Neuronal stem cell (in vitro differentiated cells): Measurements from ENCODE around the gene BATF.

ENCODE experiments used
- DNase-seq: peaks from one replicate; pipeline ENCODE4 v3.0.0-alpha.2; 2013; ENCODE audit warnings: low spot score
- H2AFZ ChIP-seq: one replicate; pipeline ENCODE4 v1.6.1; 2013; ENCODE audit warnings: mild to moderate bottlenecking, low read length, inconsistent platforms
- H2AK5ac ChIP-seq: 2 replicates; pipeline ENCODE4 v1.6.1; 2013; ENCODE audit warnings: low read depth, mild to moderate bottlenecking, inconsistent platforms, low read length, moderate library complexity, mixed read lengths
- H2BK120ac ChIP-seq: 2 replicates; pipeline ENCODE4 v1.6.1; 2013; ENCODE audit warnings: low read depth, mild to moderate bottlenecking, inconsistent platforms, low read length, moderate library complexity, mixed read lengths
- H2BK12ac ChIP-seq: one replicate; pipeline ENCODE4 v1.6.1; 2013; ENCODE audit warnings: low read length, inconsistent platforms
- H2BK15ac ChIP-seq: 2 replicates; pipeline ENCODE4 v1.6.1; 2013; ENCODE audit warnings: mild to moderate bottlenecking, low read length, inconsistent platforms, mixed read lengths
- H2BK5ac ChIP-seq: one replicate; pipeline ENCODE4 v1.6.1; 2013; ENCODE audit warnings: inconsistent platforms, mild to moderate bottlenecking, low read length, moderate library complexity
- H3K14ac ChIP-seq: one replicate; pipeline ENCODE4 v1.6.1; 2013; ENCODE audit warnings: low read length, inconsistent platforms
- H3K18ac ChIP-seq: 2 replicates; pipeline ENCODE4 v1.6.1; 2013; ENCODE audit warnings: low read length, inconsistent platforms
- H3K23ac ChIP-seq: 2 replicates; pipeline ENCODE4 v1.6.1; 2013; ENCODE audit warnings: low read depth, mild to moderate bottlenecking, mixed read lengths, low read length, inconsistent platforms; ENCODE audit not compliant: poor library complexity
- H3K27ac ChIP-seq: replicated peaks from 3 replicates; pipeline ENCODE4 v1.5.1; 2013; ENCODE audit warnings: low read length, inconsistent platforms
- H3K27me3 ChIP-seq, 3 experiments: 2 replicates each; pipeline ENCODE4 v1.6.1; 2013; ENCODE audit warnings: low read length in 3 of 3, mild to moderate bottlenecking in 2 of 3, inconsistent platforms in 1 of 3, low read depth in 1 of 3, mixed read lengths in 1 of 3, moderate library complexity in 1 of 3; ENCODE audit not compliant: control insufficient read depth in 3 of 3, insufficient read depth in 3 of 3
- H3K36me3 ChIP-seq, 2 donors: replicated peaks in 1 of 2; 2 replicates each; pipeline ENCODE4 v1.6.1; 2013; ENCODE audit warnings: low read length in 2 of 2; ENCODE audit not compliant: control insufficient read depth in 2 of 2, insufficient read depth in 2 of 2
- H3K4ac ChIP-seq: 2 replicates; pipeline ENCODE4 v1.6.1; 2013; ENCODE audit warnings: inconsistent platforms, mild to moderate bottlenecking, low read length, moderate library complexity
- H3K4me1 ChIP-seq, 2 donors: 1 replicate in 1 of 2; 2 replicates in 1 of 2; pipeline ENCODE4 v1.6.1; 2013; ENCODE audit warnings: low read length in 2 of 2, low read depth in 1 of 2; ENCODE audit not compliant: control insufficient read depth in 2 of 2, insufficient read depth in 1 of 2
- H3K4me2 ChIP-seq: one replicate; pipeline ENCODE4 v1.6.1; 2013; ENCODE audit warnings: mild to moderate bottlenecking, low read length, inconsistent platforms; ENCODE audit not compliant: insufficient read depth, poor library complexity, severe bottlenecking
- H3K4me3 ChIP-seq, 2 donors: 2 replicates each; pipeline ENCODE4 v1.5.1; 2013; ENCODE audit warnings: low read length in 2 of 2, mild to moderate bottlenecking in 2 of 2, inconsistent platforms in 1 of 2, moderate library complexity in 1 of 2
- H3K79me1 ChIP-seq: one replicate; pipeline ENCODE4 v1.6.1; 2013; ENCODE audit warnings: low read depth, mild to moderate bottlenecking, inconsistent platforms, low read length, moderate library complexity
- H3K9ac ChIP-seq: one replicate; pipeline ENCODE4 v1.6.1; 2013; ENCODE audit warnings: mild to moderate bottlenecking, low read depth, low read length, inconsistent platforms; ENCODE audit not compliant: poor library complexity
- H3K9me3 ChIP-seq, 2 donors: replicated peaks in 1 of 2; 2 replicates each; pipeline versions ENCODE3 to v1.6.1; 2013; ENCODE audit warnings: low read length in 2 of 2, mild to moderate bottlenecking in 2 of 2, inconsistent platforms in 1 of 2, low read depth in 1 of 2, mixed read lengths in 1 of 2, moderate library complexity in 1 of 2; ENCODE audit not compliant: control insufficient read depth in 2 of 2, insufficient read depth in 1 of 2
- H4K8ac ChIP-seq: one replicate; pipeline ENCODE4 v1.6.1; 2013; ENCODE audit warnings: low read depth, mild to moderate bottlenecking, inconsistent platforms, low read length, moderate library complexity
- H4K91ac ChIP-seq: one replicate; pipeline ENCODE4 v1.6.1; 2013; ENCODE audit warnings: low read length, low read depth, mild to moderate bottlenecking, inconsistent platforms; ENCODE audit not compliant: poor library complexity
- WGBS, 2 donors: extraction: QIAGEN DNeasy Blood & Tissue Kit; methylation state at CpG; one replicate each; pipeline ENCODE4 v1.1.7; 2013; ENCODE audit warnings: missing lambda C conversion rate in 2 of 2, mixed read lengths in 1 of 2; ENCODE audit not compliant: insufficient read length in 2 of 2, insufficient replicate concordance in 1 of 2; ENCODE audit errors: extremely low coverage in 2 of 2; 5-methylcytosine and 5-hydroxymethylcytosine counted together

The BATF gene

DNA sequence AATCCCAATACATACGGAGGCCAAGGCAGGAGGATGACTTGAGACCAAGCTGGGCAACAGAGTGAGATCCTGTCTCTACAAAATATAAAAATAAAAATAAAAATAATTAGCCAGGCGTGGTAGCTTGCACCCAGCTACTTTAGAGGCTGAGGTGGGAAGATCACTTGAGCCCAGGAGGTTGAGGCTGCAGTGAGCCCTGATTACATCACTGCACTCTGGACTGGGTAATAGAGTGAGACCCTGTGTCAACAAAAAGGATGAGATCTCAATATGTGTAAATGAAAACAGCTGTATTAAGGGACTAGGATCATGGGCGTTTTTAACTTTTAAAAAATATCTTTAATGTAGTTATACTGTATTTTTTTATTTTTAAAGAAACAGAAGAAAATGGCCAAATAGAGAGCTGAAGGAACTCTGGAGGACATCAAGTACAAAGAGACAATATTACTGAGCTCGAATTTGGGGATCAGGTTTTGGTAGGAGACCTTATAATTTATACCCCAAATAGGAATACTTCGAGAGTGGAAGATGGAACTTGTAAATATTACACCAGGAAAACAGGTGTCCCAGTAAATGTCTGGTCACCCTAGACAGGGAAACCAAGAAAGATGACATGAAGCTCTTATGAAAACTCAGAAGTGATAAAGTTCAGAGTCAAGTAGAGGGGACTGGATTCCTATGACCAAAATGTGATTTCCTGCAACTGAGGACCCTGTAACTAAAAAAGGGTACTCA lies 13.1 kb downstream of the BATF start:
- Histone ChIP-seq H2BK120ac (no peak overlapping the region), H2AFZ (no peak overlapping the region), H4K8ac (no peak overlapping the region), H3K4ac (no peak overlapping the region), H3K9ac (no peak overlapping the region), H2AK5ac (no peak overlapping the region), H3K9me3 (no peaks in the 10 kb centered on the region), H4K91ac (no peak overlapping the region), H3K4me3 (no peak overlapping the region), H3K4me1 (no peaks in the 10 kb centered on the region), H2BK12ac (no peak overlapping the region), H3K4me2 (no peak overlapping the region), H2BK15ac (no peak overlapping the region), H3K23ac (no peak overlapping the region), H3K36me3 (no peaks in the 10 kb centered on the region), H3K14ac (no peak overlapping the region), H3K27ac (no peak overlapping the region), H3K18ac (no peak overlapping the region), H2BK5ac (no peak overlapping the region), H3K79me1 (no peaks in the 10 kb centered on the region), H3K27me3 (peaks cover 0 to 5% (median 0%) of the 10 kb centered on the region in 3 experiments)
- whole genome bisulfite sequencing, 2 donors, result no CpG with 5 or more reads among the region's 5 CpGs
- DNase-seq, result no peak

DNA sequence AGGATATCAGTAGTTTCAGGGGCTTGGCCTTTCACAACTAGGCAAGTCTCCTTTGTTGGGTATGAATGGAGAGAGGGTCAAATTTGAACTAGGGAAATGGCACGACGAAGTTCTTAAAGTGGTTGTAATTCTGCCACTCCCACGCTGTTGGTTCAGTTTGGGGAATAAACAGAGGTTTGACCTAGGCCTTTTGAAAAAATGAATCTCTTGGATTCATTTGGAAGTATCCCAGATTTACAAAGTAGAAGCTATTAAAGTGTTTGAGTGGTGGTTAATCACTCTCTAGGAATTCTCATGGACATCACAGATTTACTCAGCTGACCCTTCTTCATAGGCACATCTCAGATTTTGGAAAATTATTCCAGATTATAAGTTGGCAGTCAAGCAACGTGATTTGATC lies 14.8 kb downstream of the BATF start:
- H2AFZ ChIP-seq, result no peak overlapping the region
- H3K9ac ChIP-seq, result no peak overlapping the region
- H4K91ac ChIP-seq, result no peak overlapping the region
- no peak overlapping the region for H3K14ac ChIP-seq
- H2BK120ac ChIP-seq, result no peak overlapping the region
- no peak overlapping the region for H3K4me2 ChIP-seq
- H3K27me3 ChIP-seq, result peaks cover 0 to 5% (median 0%) of the 10 kb centered on the region in 3 experiments
- no peaks in the 10 kb centered on the region for H3K79me1 ChIP-seq
- no peak overlapping the region for H2BK5ac ChIP-seq
- WGBS, 2 donors, result no CpG with 5 or more reads among the region's 4 CpGs
- H2BK15ac ChIP-seq, result no peak overlapping the region
- no peak overlapping the region for H2BK12ac ChIP-seq
- no peak for DNase-seq
- no peak overlapping the region for H3K4ac ChIP-seq
- no peak overlapping the region for H3K27ac ChIP-seq
- H3K9me3 ChIP-seq, result no peaks in the 10 kb centered on the region
- H3K23ac ChIP-seq, result no peak overlapping the region
- H4K8ac ChIP-seq, result no peak overlapping the region
- no peak overlapping the region for H3K18ac ChIP-seq
- H3K36me3 ChIP-seq, result no peaks in the 10 kb centered on the region
- H2AK5ac ChIP-seq, result no peak overlapping the region
- H3K4me1 ChIP-seq, result no peaks in the 10 kb centered on the region
- H3K4me3 ChIP-seq, result no peak overlapping the region

DNA sequence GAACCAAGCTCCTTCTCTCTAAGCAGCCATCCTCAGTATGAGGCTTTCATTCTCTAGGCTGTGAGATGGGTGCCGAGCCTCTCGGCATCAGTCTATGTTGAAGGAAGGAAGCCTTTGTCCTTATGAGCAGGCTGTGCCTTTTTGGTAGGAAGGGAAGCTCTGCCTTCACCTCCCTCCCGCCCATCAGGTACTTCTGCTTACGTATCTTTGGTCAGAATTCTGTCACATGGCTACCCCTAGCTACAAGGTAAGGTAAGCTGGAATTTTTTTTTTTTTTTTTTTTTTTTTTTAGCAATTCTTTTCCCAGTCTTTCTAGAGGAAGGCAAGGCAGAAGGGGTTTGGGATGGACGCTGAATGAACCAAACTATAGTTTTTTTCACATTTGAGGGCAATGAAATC lies 16.9 kb downstream of the BATF start:
- no peak overlapping the region for H3K23ac ChIP-seq
- H2BK120ac ChIP-seq, result no peak overlapping the region
- no peaks in the 10 kb centered on the region for H3K79me1 ChIP-seq
- H2BK12ac ChIP-seq, result no peak overlapping the region
- no peaks in the 10 kb centered on the region for H3K9me3 ChIP-seq
- H4K91ac ChIP-seq, result no peak overlapping the region
- H3K36me3 ChIP-seq, result no peaks in the 10 kb centered on the region
- H3K4ac ChIP-seq, result no peak overlapping the region
- no peak for DNase-seq
- H2BK5ac ChIP-seq, result no peak overlapping the region
- H3K14ac ChIP-seq, result no peak overlapping the region
- no peak overlapping the region for H3K9ac ChIP-seq
- no peaks in the 10 kb centered on the region for H3K4me1 ChIP-seq
- no peak overlapping the region for H2BK15ac ChIP-seq
- no peak overlapping the region for H3K27ac ChIP-seq
- no peak overlapping the region for H2AK5ac ChIP-seq
- no peak overlapping the region for H3K18ac ChIP-seq
- peaks cover 0 to 5% (median 0%) of the 10 kb centered on the region in 3 experiments for H3K27me3 ChIP-seq
- H4K8ac ChIP-seq, result no peak overlapping the region
- no peak overlapping the region for H3K4me2 ChIP-seq
- H3K4me3 ChIP-seq, result no peak overlapping the region
- H2AFZ ChIP-seq, result no peak overlapping the region
- WGBS, 2 donors, result no CpG with 5 or more reads among the region's 5 CpGs

DNA sequence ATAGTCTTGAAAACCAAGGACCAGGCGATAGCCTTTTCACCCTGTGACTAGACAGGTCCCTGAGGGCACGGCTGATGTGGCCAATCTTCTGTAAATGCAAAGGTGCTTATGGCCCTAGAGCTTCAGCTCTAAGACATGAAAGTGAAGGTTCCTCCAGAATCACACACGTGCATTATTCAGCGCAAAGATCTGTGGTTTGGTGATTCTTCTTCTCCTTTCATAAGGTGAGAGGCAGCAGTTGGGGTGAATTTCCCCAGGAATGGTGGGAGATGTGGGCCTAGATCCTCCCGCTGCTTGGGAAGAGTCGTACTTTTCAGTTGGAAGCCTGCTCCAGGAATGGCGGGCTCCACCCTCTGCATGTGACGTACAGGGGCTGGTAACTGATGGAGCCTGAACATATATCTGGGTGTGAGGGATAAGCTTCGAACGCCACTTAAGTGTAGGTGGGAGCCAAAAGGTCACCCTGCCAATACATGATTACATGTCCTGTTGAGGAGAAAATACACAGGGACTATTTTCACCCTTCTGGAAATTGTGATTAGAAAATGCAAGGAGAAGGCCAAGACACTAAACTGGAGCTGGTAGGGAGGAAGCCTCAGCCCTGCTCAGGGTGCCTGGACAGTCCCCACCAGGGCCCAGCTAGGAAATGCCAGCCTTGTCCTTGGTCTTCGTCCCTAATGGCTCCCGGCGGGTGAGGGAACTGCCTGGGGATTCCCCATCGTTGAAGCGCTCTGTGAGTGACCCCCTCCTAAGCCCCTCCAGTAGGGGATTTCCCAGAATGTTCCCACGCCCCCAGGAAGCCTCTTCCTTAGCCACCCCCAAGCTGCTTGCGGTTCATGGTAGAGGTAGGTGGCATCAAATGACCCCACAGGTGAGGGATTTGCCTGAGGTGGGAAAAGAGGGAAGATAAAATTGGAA lies 17.6 kb downstream of the BATF start:
- Histone ChIP-seq H2BK15ac (no peak overlapping the region), H4K91ac (no peak overlapping the region), H3K18ac (no peak overlapping the region), H3K4me1 (no peaks in the 10 kb centered on the region), H3K27me3 (peaks cover 0 to 3% (median 0%) of the 10 kb centered on the region in 3 experiments), H3K36me3 (no peaks in the 10 kb centered on the region), H3K9ac (no peak overlapping the region), H3K4me3 (no peak overlapping the region), H2AK5ac (no peak overlapping the region), H3K14ac (no peak overlapping the region), H2BK5ac (no peak overlapping the region), H2BK120ac (no peak overlapping the region), H3K23ac (no peak overlapping the region), H3K9me3 (no peaks in the 10 kb centered on the region), H3K79me1 (no peaks in the 10 kb centered on the region), H3K4me2 (no peak overlapping the region), H2BK12ac (no peak overlapping the region), H3K4ac (no peak overlapping the region), H2AFZ (no peak overlapping the region), H3K27ac (no peak overlapping the region), H4K8ac (no peak overlapping the region)
- no peak for DNase-seq
- no CpG with 5 or more reads among the region's 17 CpGs for WGBS, 2 donors
